HG03378 (cell line): ENCODE data around the gene NXN.
"Not testable (repeated sequence)": the region's sequence is repeated elsewhere in the genome, so short reads cannot be mapped to it uniquely, and the experiment has no call there.

ENCODE experiments used
- ATAC-seq: cut with Tn5 transposase; IDR thresholded peaks from one replicate; pipeline ENCODE4 v1.9.1; 2021; ENCODE audit warnings: mild to moderate bottlenecking, moderate library complexity; ENCODE audit not compliant: unreplicated experiment

The NXN gene

GRCh38 chr17:804541-805435 lies 174.8 kb downstream of the NXN start:
- ATAC-seq, result no peak

GRCh38 chr17:802901-803881 lies 176.4 kb downstream of the NXN start:
- ATAC-seq, result no peak

- ATAC-seq, result no peak
Observed at GRCh38 chr17:802481-802880, 177.1 kb downstream of the NXN start.

- ATAC-seq, result no peak
Observed at GRCh38 chr17:801660-802059, 177.9 kb downstream of the NXN start.

GRCh38 chr17:800446-801242 lies 178.9 kb downstream of the NXN start:
- ATAC-seq, result no peak

GRCh38 chr17:799261-799660 lies 180.3 kb downstream of the NXN start:
- no peak for ATAC-seq

- no peak for ATAC-seq
Observed at GRCh38 chr17:798246-798645, 181.3 kb downstream of the NXN start.

GRCh38 chr17:797236-797840 lies 182.2 kb downstream of the NXN start:
- no peak for ATAC-seq

- ATAC-seq, result no peak
Observed at GRCh38 chr17:796609-797008, 183.0 kb downstream of the NXN start.

GRCh38 chr17:795721-796120 lies 183.9 kb downstream of the NXN start:
- no peak for ATAC-seq

GRCh38 chr17:795276-795675 lies 184.3 kb downstream of the NXN start:
- ATAC-seq, result no peak

GRCh38 chr17:794876-795275 lies 184.7 kb downstream of the NXN start:
- ATAC-seq, result no peak

- no peak for ATAC-seq
Observed at GRCh38 chr17:792277-792676, 187.3 kb downstream of the NXN start.

GRCh38 chr17:791829-792228 lies 187.7 kb downstream of the NXN start:
- ATAC-seq, result no peak

GRCh38 chr17:790874-791247 lies 188.7 kb downstream of the NXN start:
- not testable (repeated sequence) for ATAC-seq

- not testable (repeated sequence) for ATAC-seq
Observed at GRCh38 chr17:789931-790873, 189.4 kb downstream of the NXN start.

GRCh38 chr17:789160-789840 lies 190.3 kb downstream of the NXN start:
- no peak for ATAC-seq

- no peak for ATAC-seq
Observed at GRCh38 chr17:788551-788950, 191.0 kb downstream of the NXN start.
